H1 (cell line): ENCODE data around the gene MATR3.

Experiments
- BCL11A ChIP-seq, 2 experiments: IDR thresholded peaks; one replicate each; pipeline ENCODE4 v1.6.1; 2011; ENCODE audit warnings: low read depth in 2 of 2, low read length in 2 of 2, mild to moderate bottlenecking in 2 of 2
- CEBPB ChIP-seq: IDR thresholded peaks from 2 replicates; pipeline ENCODE4 v1.6.1; 2012; ENCODE audit warnings: low read depth, low read length

- no peak for TF ChIP-seq CEBPB
- no peak for TF ChIP-seq BCL11A (IDR thresholded peaks at IDR 0.05; ENCODE audit: low read depth in 2 of 2, low read length in 2 of 2)
Measured at GRCh38 chr5:139368613-139369012, 75.1 kb downstream of the MATR3 start.
